Neural progenitor cell (in vitro differentiated cells): ENCODE measurements around the gene PNPLA5. TPM values are rescaled to one million over a fixed set of nuclear protein-coding genes. Genes with fewer than 3 reads are reported as not detected.

Experiments
- DNase-seq: peaks from one replicate; pipeline ENCODE4 v3.0.0-alpha.2; 2016; ENCODE audit warnings: low spot score
- H2AFZ ChIP-seq: fragments of 200-600 bp; sonication (generic); replicated peaks from 2 replicates; pipeline ENCODE4 v1.6.1; 2016; ENCODE audit warnings: antibody characterized with exemption
- H3F3A ChIP-seq: fragments of 200-600 bp; sonication (generic); 2 replicates; pipeline ENCODE4 v1.6.1; 2016; ENCODE audit warnings: antibody characterized with exemption, low read depth
- H3K27ac ChIP-seq: fragments of 200-600 bp; sonication (generic); 2 replicates; pipeline ENCODE4 v1.5.1; 2016; ENCODE audit warnings: mild to moderate bottlenecking
- H3K27me3 ChIP-seq: fragments of 200-600 bp; sonication (generic); 2 replicates; pipeline ENCODE4 v1.6.1; 2016; ENCODE audit warnings: mild to moderate bottlenecking, moderate library complexity
- H3K36me3 ChIP-seq: fragments of 200-600 bp; sonication (generic); 2 replicates; pipeline ENCODE4 v1.5.1; 2016
- H3K4me1 ChIP-seq: fragments of 200-600 bp; sonication (generic); 2 replicates; pipeline ENCODE4 v1.6.1; 2016; ENCODE audit warnings: mixed run types
- H3K4me2 ChIP-seq: fragments of 200-600 bp; sonication (generic); 2 replicates; pipeline ENCODE4 v1.6.1; 2016
- H3K4me3 ChIP-seq: fragments of 200-600 bp; sonication (generic); 2 replicates; pipeline ENCODE4 v1.5.1; 2016
- H3K79me2 ChIP-seq: fragments of 200-600 bp; sonication (generic); 2 replicates; pipeline ENCODE4 v1.6.1; 2016; ENCODE audit warnings: low read depth
- H3K9ac ChIP-seq: fragments of 200-600 bp; sonication (generic); 2 replicates; pipeline ENCODE4 v1.6.1; 2016
- H3K9me3 ChIP-seq: fragments of 200-600 bp; sonication (generic); 2 replicates; pipeline ENCODE4 v1.5.1; 2016; ENCODE audit warnings: low read depth
- H4K20me1 ChIP-seq: fragments of 200-600 bp; sonication (generic); 2 replicates; pipeline ENCODE4 v1.6.1; 2016; ENCODE audit warnings: low read depth
- H3K27ac Mint-ChIP-seq: 3 replicates; pipeline ENCODE4 v1.8.0; 2021; ENCODE audit warnings: mixed read lengths
- H3K27me3 Mint-ChIP-seq: 2 replicates; pipeline ENCODE4 v1.8.0; 2022; ENCODE audit warnings: low read depth, mild to moderate bottlenecking, inconsistent platforms, moderate library complexity, mixed read lengths; ENCODE audit not compliant: insufficient read depth
- H3K36me3 Mint-ChIP-seq: 3 replicates; pipeline ENCODE4 v1.8.0; 2021; ENCODE audit warnings: mixed read lengths
- H3K4me1 Mint-ChIP-seq: 3 replicates; pipeline ENCODE4 v1.8.0; 2021; ENCODE audit warnings: mixed read lengths
- H3K4me3 Mint-ChIP-seq: 3 replicates; pipeline ENCODE4 v1.8.0; 2021; ENCODE audit warnings: mild to moderate bottlenecking, moderate library complexity, mixed read lengths
- H3K9me3 Mint-ChIP-seq: 3 replicates; pipeline ENCODE4 v1.8.0; 2020; ENCODE audit warnings: mixed read lengths
- EZH2 ChIP-seq: fragments of 200-600 bp; sonication (generic); IDR thresholded peaks from 2 replicates; pipeline ENCODE4 v1.6.1; 2017; ENCODE audit warnings: antibody characterized with exemption, mild to moderate bottlenecking, moderate library complexity
- EZH2phosphoT487 ChIP-seq: fragments of 200-600 bp; sonication (generic); IDR thresholded peaks from 2 replicates; pipeline ENCODE4 v1.6.1; 2017; ENCODE audit warnings: antibody characterized with exemption
- total RNA-seq: library from RNA; depleted of rRNA; stranded (reverse); fragments of >200 nt; gene quantifications from 2 replicates; pipeline ENCODE4 v1.2.3, GENCODE V29; 2015; ENCODE audit warnings: low replicate concordance
- TF ChIP-seq, protein P1 (sequence below): fragments of 200-600 bp; sonication (generic); IDR thresholded peaks from 2 replicates; pipeline ENCODE4 v1.5.1; 2017; ENCODE audit warnings: antibody characterized with exemption, mild to moderate bottlenecking

Gene PNPLA5
- total RNA-seq, 1 donor from 2014 or later, result 0.11 TPM

DNA sequence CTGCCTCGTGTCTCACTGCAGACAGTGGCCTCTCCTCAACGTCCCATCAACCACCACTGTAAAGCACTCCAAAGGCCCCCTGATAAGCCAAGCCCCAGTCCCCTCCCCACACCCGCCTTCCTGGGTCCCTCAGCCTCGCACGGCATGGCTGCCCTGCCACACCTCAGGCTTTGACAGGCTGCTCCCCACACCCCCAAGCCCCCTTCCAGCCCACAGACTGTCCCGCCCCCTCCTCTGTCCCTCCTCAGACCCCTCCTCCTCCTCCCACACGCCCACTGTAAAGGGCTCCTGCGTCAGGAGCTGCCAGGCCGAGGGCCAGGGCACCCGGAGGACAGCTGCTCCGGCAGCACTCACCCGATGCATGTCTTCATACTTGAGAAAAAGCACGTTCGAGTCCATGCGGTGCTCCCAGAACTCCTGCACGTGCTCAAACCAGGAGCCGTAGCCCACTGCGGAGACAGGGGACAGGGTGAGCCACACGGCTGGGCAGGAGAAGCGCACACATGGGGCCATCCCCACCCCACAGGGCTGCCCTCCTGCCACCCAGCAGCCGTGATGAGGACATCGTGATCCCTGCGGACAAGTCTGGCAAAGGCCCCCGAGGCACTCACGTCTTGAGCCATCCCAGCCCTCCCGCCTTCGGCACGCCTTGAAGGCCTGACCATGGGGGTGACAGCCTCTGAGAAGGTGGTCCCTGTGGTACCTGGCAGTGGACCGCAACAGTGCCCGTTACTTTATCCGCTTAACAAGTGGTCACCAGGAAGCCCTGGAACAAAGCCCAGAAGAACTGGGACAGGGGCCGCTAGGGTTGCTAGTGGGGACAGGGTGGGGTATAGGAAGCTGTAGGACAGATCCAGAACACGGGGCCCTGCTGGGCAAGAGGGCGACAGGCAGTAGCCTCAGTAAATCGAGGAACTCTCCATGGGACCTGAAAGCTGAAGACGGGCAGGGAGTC lies 58.2 kb downstream of the PNPLA5 start:
- H3K4me3 Mint-ChIP-seq, result no peak overlapping the region
- H4K20me1 ChIP-seq, result peaks cover 13% of the 10 kb centered on the region
- no peaks in the 10 kb centered on the region for H3K9me3 Mint-ChIP-seq
- no peak overlapping the region for H3K27ac Mint-ChIP-seq
- H3K27me3 Mint-ChIP-seq, result peaks cover 3% of the 10 kb centered on the region
- H3K9ac ChIP-seq, result no peak overlapping the region
- no peak for DNase-seq
- H3K27ac ChIP-seq, result no peak overlapping the region
- no peaks in the 10 kb centered on the region for H3K9me3 ChIP-seq
- no peak overlapping the region for H3K4me3 ChIP-seq
- H3K4me2 ChIP-seq, result no peak overlapping the region
- H3K79me2 ChIP-seq, result no peaks in the 10 kb centered on the region
- peaks cover 12% of the 10 kb centered on the region for H3K4me1 Mint-ChIP-seq
- TF ChIP-seq, protein P1, sequence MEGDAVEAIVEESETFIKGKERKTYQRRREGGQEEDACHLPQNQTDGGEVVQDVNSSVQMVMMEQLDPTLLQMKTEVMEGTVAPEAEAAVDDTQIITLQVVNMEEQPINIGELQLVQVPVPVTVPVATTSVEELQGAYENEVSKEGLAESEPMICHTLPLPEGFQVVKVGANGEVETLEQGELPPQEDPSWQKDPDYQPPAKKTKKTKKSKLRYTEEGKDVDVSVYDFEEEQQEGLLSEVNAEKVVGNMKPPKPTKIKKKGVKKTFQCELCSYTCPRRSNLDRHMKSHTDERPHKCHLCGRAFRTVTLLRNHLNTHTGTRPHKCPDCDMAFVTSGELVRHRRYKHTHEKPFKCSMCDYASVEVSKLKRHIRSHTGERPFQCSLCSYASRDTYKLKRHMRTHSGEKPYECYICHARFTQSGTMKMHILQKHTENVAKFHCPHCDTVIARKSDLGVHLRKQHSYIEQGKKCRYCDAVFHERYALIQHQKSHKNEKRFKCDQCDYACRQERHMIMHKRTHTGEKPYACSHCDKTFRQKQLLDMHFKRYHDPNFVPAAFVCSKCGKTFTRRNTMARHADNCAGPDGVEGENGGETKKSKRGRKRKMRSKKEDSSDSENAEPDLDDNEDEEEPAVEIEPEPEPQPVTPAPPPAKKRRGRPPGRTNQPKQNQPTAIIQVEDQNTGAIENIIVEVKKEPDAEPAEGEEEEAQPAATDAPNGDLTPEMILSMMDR, result no peak
- TF ChIP-seq EZH2, result no peak
- no peak for TF ChIP-seq EZH2phosphoT487
- H3K36me3 ChIP-seq, result no peaks in the 10 kb centered on the region
- H2AFZ ChIP-seq, result no peak overlapping the region
- H3K4me1 ChIP-seq, result no peaks in the 10 kb centered on the region
- no peaks in the 10 kb centered on the region for H3K27me3 ChIP-seq
- no peaks in the 10 kb centered on the region for H3F3A ChIP-seq
- H3K36me3 Mint-ChIP-seq, result no peaks in the 10 kb centered on the region

DNA sequence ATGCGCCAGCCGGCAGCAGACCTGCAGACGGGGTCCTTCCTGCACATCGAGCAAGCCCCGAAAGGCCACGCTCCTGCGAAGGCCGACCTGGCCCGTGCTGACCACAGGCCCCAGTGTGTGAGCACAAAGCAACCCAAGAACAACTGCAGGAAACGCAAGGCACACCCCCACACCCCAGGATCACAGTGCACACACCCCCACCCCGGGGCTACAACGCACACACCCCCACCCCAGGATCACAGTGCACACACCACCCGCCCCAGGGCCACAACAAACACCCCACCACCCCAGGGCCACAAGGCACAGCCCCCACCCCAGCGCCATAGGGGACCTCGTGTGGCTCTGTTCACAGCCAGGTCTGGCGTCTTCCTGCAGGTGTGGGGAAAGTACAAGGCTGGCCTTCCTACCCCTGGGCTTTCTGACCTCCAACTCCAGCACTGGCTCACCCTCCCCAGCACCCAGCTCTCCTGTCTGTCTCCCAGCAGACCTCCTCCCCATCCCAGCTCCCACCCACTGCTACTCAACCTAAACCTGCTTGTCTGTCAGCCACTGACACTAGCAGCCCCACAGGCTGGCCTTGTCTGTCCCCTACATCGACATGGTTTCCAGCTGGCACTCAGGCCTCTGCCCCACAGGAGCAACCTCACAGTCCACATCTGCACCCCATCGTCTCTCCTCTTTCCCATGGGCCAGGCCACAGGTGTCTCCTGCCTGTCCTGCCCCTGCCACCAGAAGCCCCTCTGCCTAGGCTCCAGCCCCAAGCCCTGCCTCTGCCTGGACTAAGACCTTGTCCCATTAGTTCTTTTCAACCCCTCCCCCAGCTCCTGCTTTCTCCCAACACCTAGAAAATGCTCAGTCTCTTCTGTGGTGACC lies 59.2 kb downstream of the PNPLA5 start:
- H3K27me3 ChIP-seq, result no peaks in the 10 kb centered on the region
- no peak overlapping the region for H3K27ac ChIP-seq
- H3K36me3 ChIP-seq, result no peaks in the 10 kb centered on the region
- no peaks in the 10 kb centered on the region for H3K9me3 ChIP-seq
- H3K79me2 ChIP-seq, result no peaks in the 10 kb centered on the region
- H3K27me3 Mint-ChIP-seq, result peaks cover 3% of the 10 kb centered on the region
- no peak overlapping the region for H2AFZ ChIP-seq
- H3K4me2 ChIP-seq, result no peak overlapping the region
- no peak overlapping the region for H3K4me3 ChIP-seq
- peaks cover 15% of the 10 kb centered on the region for H3K4me1 Mint-ChIP-seq
- H3K9me3 Mint-ChIP-seq, result no peaks in the 10 kb centered on the region
- no peak overlapping the region for H3K27ac Mint-ChIP-seq
- peaks cover 15% of the 10 kb centered on the region for H4K20me1 ChIP-seq
- H3K36me3 Mint-ChIP-seq, result no peaks in the 10 kb centered on the region
- no peak for TF ChIP-seq EZH2
- TF ChIP-seq EZH2phosphoT487, result no peak
- TF ChIP-seq, protein P1, result no peak
- H3K9ac ChIP-seq, result no peak overlapping the region
- H3K4me3 Mint-ChIP-seq, result no peak overlapping the region
- H3F3A ChIP-seq, result no peaks in the 10 kb centered on the region
- H3K4me1 ChIP-seq, result no peaks in the 10 kb centered on the region
- DNase-seq, result no peak

DNA sequence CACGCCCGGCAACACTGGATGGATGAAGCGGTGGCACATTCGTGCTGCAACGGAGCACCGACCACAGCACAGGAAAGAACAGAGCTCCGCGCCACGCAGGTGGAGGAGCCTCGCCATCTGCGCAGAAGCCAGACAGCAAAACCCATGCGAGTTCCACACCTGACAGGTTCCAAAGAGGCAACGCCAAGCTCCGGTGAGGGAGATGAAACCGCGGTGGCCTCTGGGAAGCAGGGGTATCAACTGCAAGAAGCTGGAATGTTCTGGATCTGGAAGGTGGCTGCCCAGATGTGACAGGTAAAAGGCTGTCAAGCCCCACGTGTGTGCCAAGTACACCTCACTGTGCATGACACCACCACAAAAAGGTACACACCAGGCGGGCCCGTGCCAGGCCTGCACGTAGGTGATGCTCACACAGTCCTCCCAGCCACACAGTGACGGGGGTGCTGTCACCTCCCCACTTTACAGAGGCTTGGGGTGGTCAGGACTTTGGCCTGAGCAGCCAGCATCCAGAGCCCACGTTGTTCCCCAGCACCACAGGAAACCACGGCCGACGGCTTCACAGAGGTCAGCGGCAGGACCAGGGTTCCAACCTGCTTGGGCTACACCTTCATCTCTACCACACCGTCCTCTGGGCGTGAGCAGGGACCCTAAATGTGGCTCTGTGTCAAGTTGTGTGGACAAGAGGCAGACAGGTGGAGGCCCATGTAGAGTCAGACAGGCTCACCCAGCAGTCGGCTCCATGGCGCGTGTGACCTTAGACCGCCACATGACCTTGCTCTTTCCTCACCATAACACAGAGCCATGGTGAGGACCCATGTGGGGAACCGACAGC lies 60.0 kb downstream of the PNPLA5 start:
- Histone ChIP-seq H3K4me3 (no peak overlapping the region), H3K9me3 (no peaks in the 10 kb centered on the region), H3K27ac (no peak overlapping the region), H3K27me3 (no peaks in the 10 kb centered on the region), H3K9ac (no peak overlapping the region), H4K20me1 (peaks cover 15% of the 10 kb centered on the region), H3F3A (no peaks in the 10 kb centered on the region), H3K4me2 (no peak overlapping the region), H2AFZ (no peak overlapping the region), H3K4me1 (no peaks in the 10 kb centered on the region), H3K79me2 (no peaks in the 10 kb centered on the region), H3K36me3 (no peaks in the 10 kb centered on the region)
- H3K9me3 Mint-ChIP-seq, result no peaks in the 10 kb centered on the region
- peaks cover 22% of the 10 kb centered on the region for H3K4me1 Mint-ChIP-seq
- TF ChIP-seq, protein P1, result no peak
- TF ChIP-seq EZH2phosphoT487, result no peak
- TF ChIP-seq EZH2, result no peak
- no peaks in the 10 kb centered on the region for H3K36me3 Mint-ChIP-seq
- no peak overlapping the region for H3K4me3 Mint-ChIP-seq
- no peak overlapping the region for H3K27ac Mint-ChIP-seq
- DNase-seq, result no peak
- peaks cover 3% of the 10 kb centered on the region for H3K27me3 Mint-ChIP-seq
